Tibial artery (tissue), 4 donors: Measurements from ENCODE around the gene SIGLECL1.

Experiments
- DNase-seq, 2 donors: peaks; one replicate each; pipeline ENCODE4 v3.0.0-alpha.2; 2019
- H3K27ac ChIP-seq, 2 donors: fragments of 200-600 bp; sonication (generic) in 1 of 2; 1 replicate in 1 of 2; 2 replicates in 1 of 2; pipeline ENCODE4 v1.5.1; 2018 to 2019; ENCODE audit warnings: mild to moderate bottlenecking in 1 of 2
- H3K27me3 ChIP-seq, 2 donors: fragments of 200-600 bp; sonication (generic) in 1 of 2; one replicate each; pipeline versions ENCODE4 v1.5.1 to v1.6.0; 2016 to 2019
- H3K36me3 ChIP-seq, 3 donors: fragments of 200-600 bp; sonication (generic) in 2 of 3; one replicate each; pipeline ENCODE4 v1.5.1; 2016 to 2019; ENCODE audit warnings: mild to moderate bottlenecking in 2 of 3
- H3K4me1 ChIP-seq, 4 donors: fragments of 200-600 bp; sonication (generic) in 2 of 4; 1 replicate in 3 of 4; 2 replicates in 1 of 4; pipeline ENCODE4 v1.5.1; 2016 to 2019
- H3K4me3 ChIP-seq, 2 donors: fragments of 200-600 bp; sonication (generic) in 1 of 2; 1 replicate in 1 of 2; 2 replicates in 1 of 2; pipeline ENCODE4 v1.5.1; 2018 to 2019; ENCODE audit warnings: mild to moderate bottlenecking in 2 of 2
- H3K9me3 ChIP-seq, 3 donors: fragments of 200-600 bp; sonication (generic) in 1 of 3; one replicate each; pipeline ENCODE4 v1.5.1; 2016 to 2019
- CTCF ChIP-seq, 2 experiments: fragments of 200-600 bp in 1 of 2; fragments of 450-650 bp in 1 of 2; IDR thresholded peaks; one replicate each; pipeline ENCODE4 v1.5.1; 2017 to 2019; ENCODE audit warnings: antibody characterized with exemption in 2 of 2, mild to moderate bottlenecking in 1 of 2, moderate library complexity in 1 of 2
- intact Hi-C: fragments of 100-400 bp; cut with DNase I; formaldehyde crosslinking; loops from one replicate; pipeline ENCODE4 v1.15.0; 2023; ENCODE audit warnings: low total_unique reads

Gene SIGLECL1

GRCh38 chr19:51250786-51251467 lies at the start of gene SIGLECL1:
Gene SIGLECL1 (plus strand): TSS chr19:51251080. CDS start chr19:51264073, 12,993 bp downstream.
- Histone ChIP-seq H3K9me3 (no peaks in the 10 kb centered on the region), H3K4me1 (no peaks in the 10 kb centered on the region), H3K27me3 (no peaks in the 10 kb centered on the region), H3K27ac (no peak within 1 kb of the TSS), H3K36me3 (no peaks in the 10 kb centered on the region), H3K4me3 (no peak within 1 kb of the TSS)
- intact Hi-C loops: no loop called here
- TF ChIP-seq CTCF (IDR thresholded peaks at IDR 0.05): no peak
- DNase-seq: no peak

- intact Hi-C loops: no loop called here
Measured at GRCh38 chr19:51201712-51202111, 49.2 kb upstream of the SIGLECL1 start.

GRCh38 chr19:51203916-51204315 lies 47.0 kb upstream of the SIGLECL1 start:
- H3K27ac ChIP-seq: no peak overlapping the region
- no peak for TF ChIP-seq CTCF (IDR thresholded peaks at IDR 0.05)
- no peaks in the 10 kb centered on the region for H3K36me3 ChIP-seq
- intact Hi-C loops: no loop called here
- H3K9me3 ChIP-seq: no peaks in the 10 kb centered on the region
- no peak overlapping the region for H3K4me3 ChIP-seq
- no peaks in the 10 kb centered on the region for H3K4me1 ChIP-seq
- peaks cover 0 to 28% of the 10 kb centered on the region in 2 donors for H3K27me3 ChIP-seq
- no peak for DNase-seq

More at GRCh38 chr19:51201712-51202111, 49.2 kb upstream of the SIGLECL1 start:
- Histone ChIP-seq H3K36me3 (no peaks in the 10 kb centered on the region), H3K4me1 (no peaks in the 10 kb centered on the region), H3K4me3 (no peak overlapping the region), H3K27me3 (peaks cover 0 to 30% of the 10 kb centered on the region in 2 donors), H3K9me3 (no peaks in the 10 kb centered on the region), H3K27ac (no peak overlapping the region)
- TF ChIP-seq CTCF (IDR thresholded peaks at IDR 0.05): no peak
- no peak for DNase-seq

GRCh38 chr19:51204321-51204720 lies 46.6 kb upstream of the SIGLECL1 start:
- Histone ChIP-seq H3K36me3 (no peaks in the 10 kb centered on the region), H3K27ac (no peak overlapping the region), H3K27me3 (peaks cover 0 to 24% of the 10 kb centered on the region in 2 donors), H3K4me1 (no peaks in the 10 kb centered on the region), H3K4me3 (no peak overlapping the region), H3K9me3 (no peaks in the 10 kb centered on the region)
- intact Hi-C loops: no loop called here
- DNase-seq: peak in 1 of 2 donors; percentile 45
- TF ChIP-seq CTCF (IDR thresholded peaks at IDR 0.05): no peak

GRCh38 chr19:51207747-51208146 lies 43.1 kb upstream of the SIGLECL1 start:
- Histone ChIP-seq H3K36me3 (no peaks in the 10 kb centered on the region), H3K4me1 (no peaks in the 10 kb centered on the region), H3K4me3 (no peak overlapping the region), H3K9me3 (no peaks in the 10 kb centered on the region), H3K27ac (no peak overlapping the region), H3K27me3 (no peaks in the 10 kb centered on the region)
- no peak for DNase-seq
- TF ChIP-seq CTCF (IDR thresholded peaks at IDR 0.05): no peak
- intact Hi-C loops: no loop called here
